ENCODE measurements around the gene TIMELESS.

TIMELESS gene

GRCh38 chr12:56373515-56373914, 75.7 kb downstream of the TIMELESS start:
- Histone ChIP-seq H4K8ac (ENCODE audit: low read depth, low read length) (no peak overlapping the region), H4K91ac (ENCODE audit: low read depth, low read length, poor library complexity) (no peak overlapping the region), H2AK5ac (ENCODE audit: low read depth, low read length) (no peak overlapping the region), H3K9me3 (replicated peaks in 1 of 2; ENCODE audit: control insufficient read depth in 2 of 2, insufficient read depth in 1 of 2, low read depth in 1 of 2, low read length in 2 of 2) (peaks cover 0 to 5% of the 10 kb centered on the region in 2 donors), H2BK15ac (ENCODE audit: low read length) (no peak overlapping the region), H3K79me1 (ENCODE audit: low read depth, low read length) (no peaks in the 10 kb centered on the region), H3K36me3 (replicated peaks in 1 of 2; ENCODE audit: control insufficient read depth in 2 of 2, insufficient read depth in 2 of 2, low read length in 2 of 2) (no peaks in the 10 kb centered on the region), H3K4ac (ENCODE audit: low read length) (no peak overlapping the region), H3K9ac (ENCODE audit: low read depth, low read length, poor library complexity) (no peak overlapping the region), H3K4me1 (ENCODE audit: control insufficient read depth in 2 of 2, insufficient read depth in 1 of 2, low read depth in 1 of 2, low read length in 2 of 2) (peaks cover 0 to 9% of the 10 kb centered on the region in 2 donors), H2BK12ac (ENCODE audit: low read length) (no peak overlapping the region), H3K27me3 (ENCODE audit: control insufficient read depth in 3 of 3, insufficient read depth in 3 of 3, low read depth in 1 of 3, low read length in 3 of 3) (peaks cover 0 to 4% (median 0%) of the 10 kb centered on the region in 3 experiments), H3K14ac (ENCODE audit: low read length) (no peak overlapping the region), H3K18ac (ENCODE audit: low read length) (no peak overlapping the region), H3K4me3 (ENCODE audit: low read length in 2 of 2) (no peak overlapping the region), H2AFZ (ENCODE audit: low read length) (no peak overlapping the region), H2BK5ac (ENCODE audit: low read length) (no peak overlapping the region), H3K27ac (replicated peaks; ENCODE audit: low read length) (no peak overlapping the region), H3K23ac (ENCODE audit: low read depth, low read length, poor library complexity) (no peak overlapping the region), H3K4me2 (ENCODE audit: insufficient read depth, low read length, poor library complexity, severe bottlenecking) (no peak overlapping the region), H2BK120ac (ENCODE audit: low read depth, low read length) (no peak overlapping the region)
- no CpG with 5 or more reads among the region's 1 CpG for WGBS, 2 donors (ENCODE audit: extremely low coverage in 2 of 2, insufficient read length in 2 of 2, insufficient replicate concordance in 1 of 2)
- no peak for DNase-seq (ENCODE audit: low spot score)

GRCh38 chr12:56366948-56367347, 82.3 kb downstream of the TIMELESS start:
- Histone ChIP-seq H3K4me2 (ENCODE audit: insufficient read depth, low read length, poor library complexity, severe bottlenecking) (no peak overlapping the region), H3K9me3 (replicated peaks in 1 of 2; ENCODE audit: control insufficient read depth in 2 of 2, insufficient read depth in 1 of 2, low read depth in 1 of 2, low read length in 2 of 2) (no peaks in the 10 kb centered on the region), H3K4ac (ENCODE audit: low read length) (no peak overlapping the region), H3K4me3 (ENCODE audit: low read length in 2 of 2) (no peak overlapping the region), H2AK5ac (ENCODE audit: low read depth, low read length) (no peak overlapping the region), H2BK15ac (ENCODE audit: low read length) (no peak overlapping the region), H3K36me3 (replicated peaks in 1 of 2; ENCODE audit: control insufficient read depth in 2 of 2, insufficient read depth in 2 of 2, low read length in 2 of 2) (no peaks in the 10 kb centered on the region), H2BK12ac (ENCODE audit: low read length) (no peak overlapping the region), H2BK5ac (ENCODE audit: low read length) (no peak overlapping the region), H4K91ac (ENCODE audit: low read depth, low read length, poor library complexity) (no peak overlapping the region), H3K9ac (ENCODE audit: low read depth, low read length, poor library complexity) (no peak overlapping the region), H3K79me1 (ENCODE audit: low read depth, low read length) (no peaks in the 10 kb centered on the region), H3K4me1 (ENCODE audit: control insufficient read depth in 2 of 2, insufficient read depth in 1 of 2, low read depth in 1 of 2, low read length in 2 of 2) (no peaks in the 10 kb centered on the region), H3K23ac (ENCODE audit: low read depth, low read length, poor library complexity) (no peak overlapping the region), H3K14ac (ENCODE audit: low read length) (no peak overlapping the region), H2AFZ (ENCODE audit: low read length) (no peak overlapping the region), H4K8ac (ENCODE audit: low read depth, low read length) (no peak overlapping the region), H3K27ac (replicated peaks; ENCODE audit: low read length) (no peak overlapping the region), H3K18ac (ENCODE audit: low read length) (no peak overlapping the region), H3K27me3 (ENCODE audit: control insufficient read depth in 3 of 3, insufficient read depth in 3 of 3, low read depth in 1 of 3, low read length in 3 of 3) (no peaks in the 10 kb centered on the region), H2BK120ac (ENCODE audit: low read depth, low read length) (no peak overlapping the region)
- no peak for DNase-seq (ENCODE audit: low spot score)
- WGBS, 2 donors (ENCODE audit: extremely low coverage in 2 of 2, insufficient read length in 2 of 2, insufficient replicate concordance in 1 of 2) = no CpG with 5 or more reads among the region's 3 CpGs

Measured in neuronal stem cell (in vitro differentiated cells).